ENCODE data around the gene NUP210.

DNA sequence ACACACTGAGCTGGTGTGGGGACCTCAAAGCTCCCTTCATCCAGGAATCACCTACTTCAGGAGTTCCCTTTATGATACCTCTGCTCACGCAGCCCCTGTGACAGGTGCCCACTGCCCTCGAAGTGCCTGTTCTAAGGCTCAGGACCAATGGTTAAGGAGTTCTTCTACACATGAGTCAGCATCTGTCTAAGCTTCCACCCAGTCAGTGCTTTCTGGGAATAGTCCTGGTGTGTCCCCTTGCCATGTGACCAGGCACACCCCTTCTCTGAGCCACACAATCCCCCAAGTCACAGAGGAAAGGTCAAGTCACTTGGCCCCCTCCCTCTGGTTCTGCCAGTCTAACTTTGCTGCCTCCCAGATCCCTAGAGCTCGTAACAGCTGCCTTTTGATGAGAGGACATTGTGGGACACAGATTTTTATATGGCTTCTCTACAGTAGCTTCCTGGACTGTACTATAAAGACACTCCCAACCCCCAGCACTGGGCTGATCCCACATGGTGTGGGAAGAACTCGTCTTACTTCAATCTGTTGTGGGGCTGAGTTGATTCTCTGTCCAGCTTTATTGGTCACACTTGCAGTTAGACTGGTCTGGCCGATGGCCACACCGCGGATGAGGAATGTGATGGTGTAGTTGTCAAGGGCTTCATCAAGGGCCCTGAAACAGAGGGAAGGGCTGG lies 78.8 kb downstream of the NUP210 start:
- TF ChIP-seq, protein P1, sequence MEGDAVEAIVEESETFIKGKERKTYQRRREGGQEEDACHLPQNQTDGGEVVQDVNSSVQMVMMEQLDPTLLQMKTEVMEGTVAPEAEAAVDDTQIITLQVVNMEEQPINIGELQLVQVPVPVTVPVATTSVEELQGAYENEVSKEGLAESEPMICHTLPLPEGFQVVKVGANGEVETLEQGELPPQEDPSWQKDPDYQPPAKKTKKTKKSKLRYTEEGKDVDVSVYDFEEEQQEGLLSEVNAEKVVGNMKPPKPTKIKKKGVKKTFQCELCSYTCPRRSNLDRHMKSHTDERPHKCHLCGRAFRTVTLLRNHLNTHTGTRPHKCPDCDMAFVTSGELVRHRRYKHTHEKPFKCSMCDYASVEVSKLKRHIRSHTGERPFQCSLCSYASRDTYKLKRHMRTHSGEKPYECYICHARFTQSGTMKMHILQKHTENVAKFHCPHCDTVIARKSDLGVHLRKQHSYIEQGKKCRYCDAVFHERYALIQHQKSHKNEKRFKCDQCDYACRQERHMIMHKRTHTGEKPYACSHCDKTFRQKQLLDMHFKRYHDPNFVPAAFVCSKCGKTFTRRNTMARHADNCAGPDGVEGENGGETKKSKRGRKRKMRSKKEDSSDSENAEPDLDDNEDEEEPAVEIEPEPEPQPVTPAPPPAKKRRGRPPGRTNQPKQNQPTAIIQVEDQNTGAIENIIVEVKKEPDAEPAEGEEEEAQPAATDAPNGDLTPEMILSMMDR (IDR thresholded peaks at IDR 0.05; ENCODE audit: poor library complexity) = no peak
- no peak for TF ChIP-seq EZH2 (IDR thresholded peaks at IDR 0.05; ENCODE audit: borderline replicate concordance)
- TF ChIP-seq EZH2phosphoT487 (IDR thresholded peaks at IDR 0.05; ENCODE audit: low read depth, severe bottlenecking, unreplicated experiment) = no peak
